KOPT-K1 (cell line): Measurements from ENCODE around the gene HOXD12.

Experiments used
- H3K27ac ChIP-seq: fragments of 200-600 bp; sonication (generic); 2 replicates; pipeline ENCODE4 v1.5.1; 2016; ENCODE audit warnings: antibody characterized with exemption, mild to moderate bottlenecking, low read depth, low read length; ENCODE audit not compliant: poor library complexity, severe bottlenecking
- H3K36me3 ChIP-seq: fragments of 200-600 bp; sonication (generic); 2 replicates; pipeline ENCODE4 v1.5.1; 2017; ENCODE audit warnings: antibody characterized with exemption, mild to moderate bottlenecking, low read length, moderate library complexity; ENCODE audit not compliant: insufficient read depth
- H3K9me3 ChIP-seq: fragments of 200-600 bp; sonication (generic); 2 replicates; pipeline ENCODE4 v1.5.1; 2017; ENCODE audit warnings: antibody characterized with exemption, low read length, mild to moderate bottlenecking; ENCODE audit not compliant: insufficient read depth, poor library complexity, severe bottlenecking

The HOXD12 gene

GRCh38 chr2:176096243-176096985, 3.2 kb upstream of the HOXD12 start:
- peak overlapping the region; percentile 10 for H3K27ac ChIP-seq
- H3K36me3 ChIP-seq = no peaks in the 10 kb centered on the region
- no peaks in the 10 kb centered on the region for H3K9me3 ChIP-seq

DNA sequence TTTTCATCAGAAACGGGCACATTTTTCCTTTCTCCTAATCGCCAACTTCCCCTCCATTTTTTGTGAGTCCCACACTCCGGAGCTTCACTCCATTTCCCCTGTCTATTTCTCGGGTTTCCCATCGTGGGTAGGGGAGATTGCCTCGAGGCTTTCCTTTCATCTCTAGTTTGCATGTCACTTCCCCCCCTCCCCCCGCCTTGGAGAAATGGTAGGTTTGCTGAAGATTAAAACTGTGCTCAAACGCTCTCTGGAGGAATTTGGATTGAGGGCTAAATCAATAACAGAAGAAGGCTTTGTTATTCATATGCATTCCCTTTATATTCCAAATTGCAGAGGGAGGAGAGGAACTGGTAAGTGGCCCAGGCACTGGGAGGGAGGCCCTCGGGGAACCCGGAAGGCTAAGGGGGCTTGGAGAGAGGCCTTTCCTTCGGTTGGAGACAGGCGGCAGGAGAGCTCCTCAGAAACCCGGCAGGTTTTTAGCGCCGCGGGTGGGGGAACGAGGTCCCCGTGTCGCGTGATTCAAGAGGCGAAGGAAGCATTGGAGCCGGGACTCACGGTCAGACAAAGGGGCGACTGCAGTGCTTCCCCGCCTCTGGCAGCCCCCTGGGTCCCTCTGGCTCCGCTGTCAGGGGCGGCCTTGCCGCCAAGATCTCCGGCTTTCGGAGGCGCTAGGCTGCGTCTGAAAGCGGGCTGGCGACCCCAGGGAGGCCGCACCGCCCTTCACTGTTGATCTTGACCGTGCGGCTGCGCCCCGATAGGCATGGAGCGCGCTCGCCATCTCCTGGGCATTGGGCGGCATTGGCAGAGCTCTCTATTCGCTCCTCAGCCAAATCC, 2.4 kb upstream of the HOXD12 start:
- Histone ChIP-seq H3K9me3 (no peaks in the 10 kb centered on the region), H3K27ac (peak overlapping the region; percentile 10), H3K36me3 (no peaks in the 10 kb centered on the region)

- Histone ChIP-seq H3K27ac (no peak overlapping the region), H3K9me3 (no peaks in the 10 kb centered on the region), H3K36me3 (no peaks in the 10 kb centered on the region)
These were observed 1.7 kb upstream of the HOXD12 start for GRCh38 chr2:176097820-176098365.

DNA sequence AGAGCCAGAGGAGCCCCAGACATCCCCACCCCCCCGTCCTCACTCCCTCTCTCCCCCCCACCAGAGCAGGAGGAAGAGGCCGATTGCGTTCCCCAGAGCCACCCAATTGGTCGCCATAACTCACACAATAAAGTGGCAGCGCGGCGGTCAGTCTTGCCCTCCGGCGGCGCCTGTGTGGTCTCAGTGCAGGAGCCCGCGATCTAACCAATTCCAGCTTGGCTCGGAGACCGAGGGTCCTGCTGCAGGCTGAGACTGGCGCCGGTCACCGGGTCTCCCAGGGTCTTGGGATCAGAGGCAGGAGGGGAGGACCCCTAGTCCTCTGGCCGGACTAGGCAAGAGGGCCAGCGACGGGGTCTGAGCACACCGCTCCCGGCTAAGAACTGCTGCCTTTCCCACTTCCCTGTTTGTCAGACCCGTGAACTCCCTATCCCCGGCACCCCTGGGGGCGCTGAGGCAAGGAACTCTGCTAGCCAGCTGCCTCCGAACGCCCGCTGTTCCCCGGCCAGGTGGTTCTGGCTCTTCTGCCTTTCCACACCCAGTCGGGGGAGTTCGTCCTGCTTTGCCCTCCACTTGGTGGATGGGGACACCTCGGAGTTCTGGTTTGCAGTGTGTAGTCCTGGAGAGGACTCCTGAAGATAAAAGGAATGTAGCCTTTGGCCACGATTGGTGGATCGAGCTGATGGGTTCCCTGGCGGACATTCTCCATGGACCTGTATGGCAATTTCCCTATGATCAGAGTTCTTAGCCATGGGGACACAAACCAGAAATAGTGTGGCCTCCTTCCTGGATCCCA, 1.0 kb upstream of the HOXD12 start:
- Histone ChIP-seq H3K27ac (no peak overlapping the region), H3K9me3 (no peaks in the 10 kb centered on the region), H3K36me3 (no peaks in the 10 kb centered on the region)

- Histone ChIP-seq H3K27ac (no peak overlapping the region), H3K9me3 (no peaks in the 10 kb centered on the region), H3K36me3 (no peaks in the 10 kb centered on the region)
These were observed 352 bp upstream of the HOXD12 start for GRCh38 chr2:176099159-176099727.

DNA sequence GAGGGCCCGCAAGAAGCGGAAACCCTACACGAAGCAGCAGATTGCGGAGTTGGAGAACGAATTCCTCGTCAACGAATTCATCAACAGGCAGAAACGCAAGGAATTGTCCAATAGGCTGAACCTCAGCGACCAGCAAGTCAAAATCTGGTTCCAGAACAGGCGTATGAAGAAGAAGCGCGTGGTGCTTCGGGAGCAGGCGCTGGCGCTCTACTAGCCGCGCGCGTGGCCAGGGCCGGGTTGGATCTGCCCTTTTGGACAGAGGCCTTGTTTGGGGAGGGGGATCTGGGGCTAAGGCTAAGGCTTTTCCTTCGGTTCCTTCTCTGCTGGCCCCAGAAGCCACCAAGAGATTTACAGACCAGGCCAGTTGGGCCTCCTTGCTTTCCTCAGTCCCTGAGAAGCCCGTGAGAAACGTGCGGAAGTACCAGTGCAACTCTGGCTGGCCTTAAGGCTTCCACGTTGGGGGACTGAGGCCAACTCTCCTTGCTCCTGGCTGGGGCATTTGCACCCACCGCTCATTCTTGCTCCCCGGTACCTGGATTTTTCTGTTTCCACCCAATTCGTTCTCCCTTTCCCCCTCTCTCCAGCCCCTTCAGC, 1.0 kb downstream of the HOXD12 start:
- Histone ChIP-seq H3K36me3 (no peaks in the 10 kb centered on the region), H3K27ac (no peak overlapping the region), H3K9me3 (no peaks in the 10 kb centered on the region)

GRCh38 chr2:176101216-176101830, 1.7 kb downstream of the HOXD12 start:
- H3K27ac ChIP-seq = no peak overlapping the region
- H3K9me3 ChIP-seq = no peaks in the 10 kb centered on the region
- no peaks in the 10 kb centered on the region for H3K36me3 ChIP-seq

GRCh38 chr2:176101842-176102241, 2.2 kb downstream of the HOXD12 start:
- no peaks in the 10 kb centered on the region for H3K9me3 ChIP-seq
- no peak overlapping the region for H3K27ac ChIP-seq
- no peaks in the 10 kb centered on the region for H3K36me3 ChIP-seq

DNA sequence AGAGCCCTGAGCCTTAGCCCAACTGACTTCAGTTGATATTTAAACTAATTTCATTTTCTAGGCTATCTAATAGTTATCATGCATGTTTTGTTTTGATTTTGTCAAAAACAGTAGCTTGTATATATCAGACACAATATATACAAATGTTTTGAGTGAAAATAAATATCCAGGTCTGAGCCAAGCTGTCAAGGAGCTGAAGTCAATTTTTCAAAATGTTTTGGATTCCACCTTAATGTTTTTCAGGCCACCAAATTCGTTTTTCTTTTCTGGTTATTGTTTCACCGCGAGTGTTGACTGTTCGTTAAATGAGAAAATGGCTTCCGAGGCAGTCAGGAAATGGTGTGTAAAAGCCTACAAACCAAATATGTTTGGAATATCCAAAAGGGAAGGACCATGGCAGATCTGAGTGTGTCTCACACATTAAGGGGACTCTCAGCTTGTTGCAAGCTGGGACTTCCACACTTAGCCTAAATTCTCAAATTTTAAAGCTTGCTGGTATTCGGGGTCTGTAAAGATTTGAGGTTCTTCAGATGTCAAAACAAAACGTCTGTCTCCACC, 2.8 kb downstream of the HOXD12 start:
- Histone ChIP-seq H3K9me3 (no peaks in the 10 kb centered on the region), H3K27ac (no peak overlapping the region), H3K36me3 (no peaks in the 10 kb centered on the region)

GRCh38 chr2:176103194-176103593, 3.6 kb downstream of the HOXD12 start:
- Histone ChIP-seq H3K9me3 (no peaks in the 10 kb centered on the region), H3K36me3 (no peaks in the 10 kb centered on the region), H3K27ac (no peak overlapping the region)

DNA sequence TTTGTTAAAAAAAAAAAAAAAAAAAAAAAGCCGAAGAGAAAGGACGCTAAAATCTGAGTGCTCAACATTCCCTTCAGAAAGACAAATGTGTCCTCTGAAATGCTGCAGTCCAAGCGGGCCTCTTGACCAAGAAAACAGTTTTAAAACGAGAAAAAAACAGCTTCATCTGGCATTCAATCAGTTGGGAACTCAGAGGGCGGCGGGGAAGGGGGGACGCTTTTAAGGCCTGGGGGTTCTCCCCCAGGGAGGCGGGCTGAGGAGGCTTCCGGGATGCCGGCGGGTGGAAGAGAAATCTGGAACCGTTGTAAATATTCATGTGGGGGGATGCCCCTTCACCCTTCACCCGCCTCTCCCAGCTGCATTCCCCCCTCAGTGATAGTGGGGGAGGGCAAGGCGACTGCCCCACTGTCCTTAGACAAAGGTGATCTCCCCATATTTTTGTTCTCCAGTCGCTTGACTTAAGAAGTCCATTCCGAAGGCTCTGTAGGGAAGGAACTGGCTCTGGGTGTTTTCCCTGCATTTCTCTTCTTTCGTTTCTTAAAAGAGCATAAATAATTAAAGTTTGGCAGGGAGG, 4.2 kb downstream of the HOXD12 start:
- Histone ChIP-seq H3K9me3 (no peaks in the 10 kb centered on the region), H3K27ac (no peak overlapping the region), H3K36me3 (no peaks in the 10 kb centered on the region)

GRCh38 chr2:176104316-176105077, 4.9 kb downstream of the HOXD12 start:
- no peaks in the 10 kb centered on the region for H3K36me3 ChIP-seq
- H3K9me3 ChIP-seq = no peaks in the 10 kb centered on the region
- H3K27ac ChIP-seq = no peak overlapping the region
